Testis (tissue), 2 donors: ENCODE data around the gene GMPS.

ENCODE experiments used
- POLR2A ChIP-seq: fragments of 450-650 bp; IDR thresholded peaks from one replicate; pipeline ENCODE4 v1.6.1; 2017; ENCODE audit warnings: antibody characterized with exemption, mild to moderate bottlenecking, moderate library complexity
- TF ChIP-seq, protein P1 (sequence below), 3 experiments: fragments of 450-650 bp in 2 of 3; fragments of 200-600 bp in 1 of 3; sonication (generic) in 1 of 3; IDR thresholded peaks; one replicate each; pipeline ENCODE4 v1.5.1; 2016 to 2019; ENCODE audit warnings: antibody characterized with exemption in 3 of 3, mild to moderate bottlenecking in 2 of 3, moderate library complexity in 1 of 3

DNA sequence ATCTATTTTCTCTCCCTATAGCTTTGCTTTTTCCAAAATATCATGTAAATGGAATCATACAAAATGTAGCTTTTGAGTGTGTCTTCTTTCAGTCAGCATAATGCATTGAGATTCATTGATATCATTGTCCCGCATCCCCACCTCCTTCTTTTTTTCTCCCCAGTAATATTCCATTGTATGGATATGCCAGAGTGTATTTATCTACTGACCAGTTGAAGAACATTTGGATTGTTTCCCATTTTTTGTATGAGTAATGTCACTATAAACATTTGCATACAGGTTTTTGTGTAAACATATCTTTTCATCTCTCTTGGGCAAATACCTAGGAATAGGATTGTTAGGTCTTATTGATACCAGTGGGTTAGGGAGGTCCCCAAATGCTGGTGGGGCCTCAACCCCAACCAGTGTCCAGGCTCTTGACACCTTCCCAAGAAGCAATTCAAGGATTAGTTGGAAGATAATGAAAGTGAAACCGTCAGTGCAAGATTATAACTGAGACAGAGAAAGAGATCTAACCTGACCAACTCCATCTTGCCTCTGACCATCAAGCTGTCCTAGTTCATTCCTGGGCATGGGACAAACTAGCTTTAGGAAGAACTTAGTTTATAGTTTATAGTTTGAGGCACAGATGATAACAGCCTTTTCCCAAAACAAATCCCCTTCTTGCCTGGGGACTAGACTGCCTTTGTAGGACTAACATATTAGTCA is 8.8 kb upstream of the GMPS start:
- TF ChIP-seq, protein P1, sequence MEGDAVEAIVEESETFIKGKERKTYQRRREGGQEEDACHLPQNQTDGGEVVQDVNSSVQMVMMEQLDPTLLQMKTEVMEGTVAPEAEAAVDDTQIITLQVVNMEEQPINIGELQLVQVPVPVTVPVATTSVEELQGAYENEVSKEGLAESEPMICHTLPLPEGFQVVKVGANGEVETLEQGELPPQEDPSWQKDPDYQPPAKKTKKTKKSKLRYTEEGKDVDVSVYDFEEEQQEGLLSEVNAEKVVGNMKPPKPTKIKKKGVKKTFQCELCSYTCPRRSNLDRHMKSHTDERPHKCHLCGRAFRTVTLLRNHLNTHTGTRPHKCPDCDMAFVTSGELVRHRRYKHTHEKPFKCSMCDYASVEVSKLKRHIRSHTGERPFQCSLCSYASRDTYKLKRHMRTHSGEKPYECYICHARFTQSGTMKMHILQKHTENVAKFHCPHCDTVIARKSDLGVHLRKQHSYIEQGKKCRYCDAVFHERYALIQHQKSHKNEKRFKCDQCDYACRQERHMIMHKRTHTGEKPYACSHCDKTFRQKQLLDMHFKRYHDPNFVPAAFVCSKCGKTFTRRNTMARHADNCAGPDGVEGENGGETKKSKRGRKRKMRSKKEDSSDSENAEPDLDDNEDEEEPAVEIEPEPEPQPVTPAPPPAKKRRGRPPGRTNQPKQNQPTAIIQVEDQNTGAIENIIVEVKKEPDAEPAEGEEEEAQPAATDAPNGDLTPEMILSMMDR (IDR thresholded peaks at IDR 0.05): no peak
- TF ChIP-seq POLR2A: no peak
